Embryonic facial prominence (tissue), 1 donor: ENCODE measurements around the gene SPAG8.

Experiments used
- DNase-seq: peaks from one replicate; pipeline ENCODE4 v3.0.0-alpha.2; 2016; ENCODE audit errors: extremely low spot score

The SPAG8 gene

GRCh38 chr9:35776018-35776417, 36.0 kb downstream of the SPAG8 start:
- no peak for DNase-seq

DNA sequence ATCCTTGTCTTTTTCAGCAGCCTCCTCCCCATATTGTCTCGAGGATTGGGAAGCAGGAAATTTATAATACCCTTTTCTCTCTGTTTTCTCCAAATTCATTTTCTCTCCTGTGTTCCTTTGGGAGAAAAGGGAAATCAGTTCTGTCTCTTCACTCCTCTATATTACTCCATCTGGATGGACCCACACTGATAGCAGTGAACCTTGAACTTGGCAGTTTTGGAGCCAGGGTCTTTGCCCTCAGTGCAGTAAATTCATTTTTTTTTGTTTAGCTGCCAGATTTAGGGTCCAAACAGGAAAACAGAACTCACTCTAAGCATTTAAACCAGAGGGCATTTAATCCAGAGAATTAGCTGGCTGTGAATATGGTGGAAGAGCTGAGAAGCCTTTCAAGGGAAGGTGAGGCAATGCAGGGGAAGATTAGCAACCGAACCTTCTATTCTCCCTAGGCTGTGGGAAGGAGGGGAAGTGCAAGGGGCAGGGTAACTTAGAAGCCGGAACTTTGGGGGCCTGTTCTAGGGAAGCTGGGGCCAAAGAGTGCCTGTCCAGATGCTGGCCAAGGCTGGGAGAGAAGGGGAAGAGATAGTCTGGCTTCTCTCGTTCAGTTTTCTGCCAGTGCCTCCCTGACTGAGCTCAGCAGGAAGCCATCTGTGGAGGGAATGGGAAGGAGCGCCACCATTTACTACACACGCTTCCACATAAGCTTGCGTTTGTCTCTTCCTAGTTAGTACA, 37.0 kb downstream of the SPAG8 start:
- no peak for DNase-seq

- DNase-seq = no peak
These were observed 40.1 kb downstream of the SPAG8 start for GRCh38 chr9:35771943-35772342.

GRCh38 chr9:35771534-35771933, 40.5 kb downstream of the SPAG8 start:
- DNase-seq = no peak

GRCh38 chr9:35771075-35771433, 41.0 kb downstream of the SPAG8 start:
- DNase-seq = no peak

DNA sequence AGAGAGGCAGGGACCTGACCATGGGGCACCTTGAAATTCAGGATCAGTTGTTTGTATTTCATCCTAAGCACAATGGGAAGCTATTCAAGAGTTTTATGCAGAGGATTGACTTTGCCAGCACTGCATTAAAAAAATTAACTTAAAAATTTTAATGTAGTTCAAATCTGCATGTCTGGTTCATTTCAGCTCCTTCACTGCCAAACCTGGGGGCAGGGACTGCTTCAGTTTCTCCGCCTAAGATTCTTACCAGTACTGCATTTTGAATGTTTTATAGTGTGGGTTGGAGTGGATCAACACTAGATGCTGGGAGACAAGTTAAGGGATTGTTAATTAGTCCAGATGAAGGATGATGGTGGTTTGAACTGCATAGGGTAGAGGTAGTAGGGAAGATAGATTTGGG, 42.3 kb downstream of the SPAG8 start:
- no peak for DNase-seq

GRCh38 chr9:35767458-35767857, 44.6 kb downstream of the SPAG8 start:
- no peak for DNase-seq

GRCh38 chr9:35766997-35767396, 45.1 kb downstream of the SPAG8 start:
- no peak for DNase-seq

DNA sequence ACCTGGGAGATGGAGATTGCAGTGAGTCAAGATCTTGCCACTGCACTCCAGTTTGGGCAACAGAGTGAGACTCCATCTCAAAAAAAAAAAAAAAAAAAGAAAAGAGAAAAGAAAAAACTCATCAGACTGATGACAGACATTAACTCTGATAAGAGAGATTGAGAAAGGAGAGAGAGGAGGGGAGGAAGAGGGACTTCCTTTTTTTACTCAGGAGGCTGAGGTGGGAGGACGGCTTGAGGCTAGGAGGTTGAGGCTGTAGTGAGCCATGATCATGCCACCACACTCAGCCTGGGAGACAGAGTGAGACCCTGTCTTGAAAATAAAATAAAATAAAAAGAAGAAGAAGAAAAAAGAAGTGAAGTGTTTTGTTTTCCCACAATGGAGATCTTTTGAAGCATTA, 48.3 kb downstream of the SPAG8 start:
- DNase-seq = no peak

DNA sequence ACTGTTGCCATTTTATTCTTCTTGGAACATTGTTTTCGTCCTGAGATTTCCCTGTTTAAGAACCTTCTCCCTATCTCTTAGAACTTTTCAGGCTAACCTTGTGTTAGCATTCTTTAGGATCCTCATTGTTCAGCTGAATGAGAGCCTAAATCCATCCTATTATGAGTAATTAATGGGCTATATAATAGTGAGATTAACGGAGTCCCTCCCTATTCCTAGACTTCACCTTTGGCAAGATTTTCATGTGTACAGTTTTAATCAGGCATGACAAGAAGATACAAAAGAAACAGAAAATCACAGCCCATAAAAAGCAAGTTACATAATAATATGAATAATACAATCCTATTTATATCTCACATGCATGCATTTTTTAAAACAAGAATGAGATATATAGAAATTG, 48.9 kb downstream of the SPAG8 start:
- no peak for DNase-seq

DNA sequence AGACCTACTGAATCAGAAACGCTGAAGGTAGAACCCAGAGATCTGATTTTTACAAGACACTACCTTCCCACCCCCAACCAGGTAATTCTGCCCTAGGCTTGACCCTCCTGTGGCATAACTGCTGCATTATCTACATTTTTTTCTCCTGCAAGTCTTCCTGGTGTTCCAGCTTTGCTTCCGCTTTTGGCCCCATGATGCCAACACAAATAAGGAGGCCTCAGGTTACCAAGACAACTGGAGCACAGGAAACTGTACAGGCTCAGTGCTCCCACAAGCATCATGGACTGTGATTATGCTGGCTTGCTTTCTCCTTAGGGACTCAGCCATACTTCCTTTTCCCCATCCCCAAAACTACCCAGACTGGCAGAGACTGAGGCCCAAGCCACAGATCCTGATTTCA, 51.4 kb downstream of the SPAG8 start:
- DNase-seq = no peak

GRCh38 chr9:35759795-35760194, 52.3 kb downstream of the SPAG8 start:
- no peak for DNase-seq
